GM21723 (cell line): ENCODE data around the gene CACNA2D4.

ENCODE experiments used
- ATAC-seq: cut with Tn5 transposase; IDR thresholded peaks from one replicate; pipeline ENCODE4 v1.9.1; 2021; ENCODE audit warnings: mild to moderate bottlenecking, moderate library complexity; ENCODE audit not compliant: unreplicated experiment

The CACNA2D4 gene

DNA sequence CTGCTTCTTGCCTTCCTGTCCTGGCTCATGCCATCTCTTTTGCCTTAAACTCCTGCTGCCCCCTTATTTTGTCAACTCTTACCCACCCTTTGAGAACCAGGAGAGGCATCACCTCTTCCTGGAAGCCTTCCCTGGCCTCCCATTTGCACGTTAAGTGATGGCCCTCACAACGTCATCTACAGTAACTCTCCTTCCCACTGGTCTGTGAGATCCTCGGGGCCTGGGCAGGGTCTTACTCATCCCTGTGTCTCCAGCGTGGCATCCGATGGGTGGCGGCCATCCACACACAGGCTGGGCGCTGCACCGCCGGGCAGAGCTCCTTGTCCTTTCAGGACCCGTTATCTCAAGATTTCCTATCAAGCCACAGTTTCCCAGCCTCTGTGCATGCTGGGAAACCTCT, 16.8 kb upstream of the CACNA2D4 start:
- no peak for ATAC-seq

GRCh38 chr12:1934831-1935230, 16.4 kb upstream of the CACNA2D4 start:
- ATAC-seq, result no peak

GRCh38 chr12:1934068-1934467, 15.6 kb upstream of the CACNA2D4 start:
- no peak for ATAC-seq

DNA sequence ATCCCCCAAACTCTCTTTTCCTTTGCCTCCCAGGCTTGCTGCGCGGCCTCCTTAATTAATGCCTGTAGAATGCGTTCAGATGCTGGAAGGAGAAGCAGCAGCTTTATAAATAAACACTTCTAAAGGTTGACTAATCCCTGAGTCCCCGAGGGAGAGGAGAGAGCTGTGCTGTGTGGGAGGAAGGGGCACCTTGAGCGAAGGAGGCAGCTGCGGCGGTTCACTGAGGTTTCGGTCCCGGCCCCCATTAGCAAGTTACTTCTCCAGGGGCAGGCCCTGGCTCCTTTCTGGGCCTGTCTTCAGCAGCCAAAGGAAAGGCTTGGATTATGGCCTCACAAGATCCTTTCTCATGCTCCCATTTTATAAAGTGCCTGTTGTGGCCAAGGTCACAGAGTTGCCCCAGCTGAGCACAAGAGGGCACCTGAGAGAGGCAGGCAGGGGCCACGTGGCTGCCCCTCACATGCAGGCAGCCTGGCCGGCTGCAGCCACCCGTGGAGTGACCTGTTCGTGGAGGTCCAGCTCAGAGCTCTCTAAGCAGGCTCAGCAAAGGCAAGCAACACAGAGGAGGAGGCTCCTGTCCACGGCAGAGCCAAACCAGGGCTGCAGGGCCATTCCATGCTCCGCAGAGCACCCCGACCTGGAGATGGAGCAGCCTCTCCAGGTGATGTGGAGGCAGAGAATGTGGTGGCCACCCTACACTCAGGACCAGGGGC, 15.0 kb upstream of the CACNA2D4 start:
- ATAC-seq, result no peak

GRCh38 chr12:1932264-1932777, 13.9 kb upstream of the CACNA2D4 start:
- ATAC-seq, result no peak

GRCh38 chr12:1931642-1932041, 13.2 kb upstream of the CACNA2D4 start:
- no peak for ATAC-seq

GRCh38 chr12:1930803-1931597, 12.5 kb upstream of the CACNA2D4 start:
- ATAC-seq, result no peak

GRCh38 chr12:1929985-1930802, 11.7 kb upstream of the CACNA2D4 start:
- no peak for ATAC-seq

DNA sequence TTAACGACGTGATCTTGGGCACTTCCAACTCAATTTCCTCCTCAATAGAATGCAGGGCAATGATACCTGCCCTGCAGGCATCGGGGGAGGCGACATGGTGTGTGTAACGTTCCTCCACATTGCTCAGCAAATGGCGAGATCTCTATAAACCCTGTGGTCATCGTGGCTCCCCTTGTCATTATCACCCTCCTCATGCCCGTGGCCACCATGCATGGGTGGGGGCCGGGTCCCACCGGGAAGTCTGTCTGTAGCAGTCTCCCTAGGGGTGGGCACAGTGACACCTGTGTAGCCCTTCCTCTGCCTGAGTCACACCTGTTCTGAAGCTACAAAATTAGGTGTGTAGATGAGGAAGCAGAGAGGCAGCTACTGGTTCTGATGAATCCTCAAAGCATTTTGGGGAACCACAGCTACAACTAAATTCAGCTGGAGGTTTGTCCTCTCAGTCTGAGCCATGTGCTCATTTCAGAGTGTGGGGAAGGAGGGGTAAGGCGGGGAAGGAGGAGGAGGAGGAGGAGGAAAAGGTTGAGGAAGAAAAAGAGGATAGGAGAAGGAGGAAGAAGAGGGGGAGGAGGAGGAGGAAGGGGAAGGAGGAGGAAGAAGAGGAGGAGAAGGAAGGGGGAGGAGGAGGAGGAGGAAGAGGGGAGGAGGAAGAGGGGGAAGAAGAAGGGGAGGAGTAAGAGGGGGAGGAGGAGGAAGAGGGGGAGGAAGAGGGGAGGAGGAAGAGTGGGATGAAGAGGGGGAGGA, 11.0 kb upstream of the CACNA2D4 start:
- no peak for ATAC-seq

GRCh38 chr12:1928439-1929121, 10.1 kb upstream of the CACNA2D4 start:
- no peak for ATAC-seq

DNA sequence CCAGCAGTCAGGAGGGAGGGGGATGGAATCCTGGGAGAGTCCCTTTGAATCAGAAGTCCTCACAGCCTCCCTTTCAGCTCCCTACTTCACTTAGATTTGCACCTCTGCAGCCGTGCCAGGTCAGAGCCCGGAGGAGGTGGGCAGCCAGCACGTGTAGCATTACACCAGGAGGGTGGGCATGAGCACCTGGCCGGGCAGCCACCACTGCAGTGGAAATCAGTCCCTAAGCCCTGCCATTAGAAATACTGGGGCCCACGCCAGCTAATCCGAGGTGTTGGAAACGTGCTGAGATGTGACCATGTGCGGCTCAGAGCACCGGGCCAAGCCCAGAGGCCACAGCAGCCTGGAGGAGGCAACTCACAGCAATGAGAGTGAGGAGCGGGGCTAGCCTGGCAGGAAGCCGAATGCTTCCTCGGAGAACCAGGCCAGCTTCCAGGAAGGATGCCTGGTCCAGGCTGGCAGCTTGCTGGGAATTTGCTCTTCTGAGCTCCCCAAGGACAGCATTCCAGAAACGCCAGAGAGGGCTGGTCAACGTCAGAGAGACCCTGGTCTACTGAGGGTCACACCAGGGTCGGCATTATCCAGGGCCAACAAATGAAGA, 9.4 kb upstream of the CACNA2D4 start:
- ATAC-seq, result no peak

DNA sequence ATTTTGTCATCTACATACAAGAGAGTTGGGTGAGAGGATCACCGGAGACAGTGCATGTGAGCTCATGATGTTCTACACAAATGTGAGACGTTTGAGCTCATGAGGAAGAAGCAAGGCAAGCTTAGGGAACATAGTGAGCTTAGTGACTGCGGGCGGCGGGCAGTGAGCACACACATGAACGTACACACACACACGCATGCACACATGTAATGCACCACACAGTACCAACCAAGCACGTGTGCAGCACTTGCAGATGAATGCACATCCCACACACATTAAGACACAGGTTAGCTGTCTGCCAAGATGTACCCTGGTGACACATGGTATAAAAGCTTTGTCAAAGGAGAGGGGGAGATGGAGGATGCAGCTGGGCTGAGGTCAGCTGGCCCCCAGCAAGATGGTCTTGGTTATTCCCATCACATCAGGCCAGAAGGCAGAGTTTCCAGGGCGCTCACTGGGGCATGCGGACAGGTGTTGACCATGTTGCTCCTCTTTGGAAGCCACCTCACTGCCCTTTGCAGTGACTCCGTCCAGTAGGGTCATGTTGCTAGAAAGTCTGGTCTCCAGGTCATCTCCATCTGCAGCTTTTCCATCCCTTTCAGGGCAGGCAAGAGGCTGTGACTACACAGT, 8.7 kb upstream of the CACNA2D4 start:
- ATAC-seq, result no peak

- ATAC-seq, result no peak
Measured at GRCh38 chr12:1926251-1926657, 7.8 kb upstream of the CACNA2D4 start.

- no peak for ATAC-seq
Measured at GRCh38 chr12:1925684-1926006, 7.2 kb upstream of the CACNA2D4 start.

- no peak for ATAC-seq
Measured at GRCh38 chr12:1924996-1925683, 6.7 kb upstream of the CACNA2D4 start.

DNA sequence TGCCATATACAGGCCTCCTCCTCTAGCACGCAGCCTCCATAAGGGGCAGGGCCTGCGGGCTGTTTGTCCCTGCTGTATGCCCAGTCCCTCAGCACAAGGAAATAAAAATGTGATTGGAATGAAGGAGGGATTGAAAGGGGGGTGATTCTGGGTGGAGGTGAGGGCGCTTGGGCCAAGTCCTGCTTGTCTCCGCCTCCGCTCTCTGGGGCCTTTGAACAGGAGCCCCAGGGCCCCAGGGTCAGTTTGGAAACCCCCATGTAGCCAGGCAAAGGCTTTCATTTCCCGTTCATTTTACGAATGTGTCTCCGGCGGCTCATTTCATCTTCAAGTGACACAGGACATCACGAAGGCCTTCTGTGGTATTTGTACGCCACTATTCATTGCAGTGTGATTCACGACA, 4.5 kb upstream of the CACNA2D4 start:
- no peak for ATAC-seq

GRCh38 chr12:1922075-1922709, 3.7 kb upstream of the CACNA2D4 start:
- no peak for ATAC-seq

DNA sequence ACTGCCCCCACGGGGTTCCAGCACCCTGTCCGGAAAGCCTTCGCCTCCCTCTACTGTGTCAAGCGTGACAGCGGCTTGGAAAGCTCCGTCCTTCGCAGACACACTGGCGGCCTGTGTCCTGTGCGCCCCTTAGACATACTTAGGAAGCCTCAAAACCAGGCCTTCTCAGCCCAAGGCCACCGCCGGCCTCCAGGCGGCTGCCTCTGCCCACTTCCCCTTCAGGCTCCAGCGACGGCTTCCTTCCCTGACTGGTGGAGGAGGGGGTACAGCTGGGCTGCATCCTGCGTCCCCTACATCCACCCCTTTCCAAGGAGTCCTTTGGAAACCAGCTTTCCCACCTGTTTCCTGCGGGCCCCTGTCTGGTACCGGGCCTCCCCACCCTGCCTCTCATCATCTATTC, 2.5 kb upstream of the CACNA2D4 start:
- no peak for ATAC-seq
